ENCODE data around the gene PACSIN2.
"Not testable (repeated sequence)": the region's sequence is repeated elsewhere in the genome, so short reads cannot be mapped to it uniquely, and the experiment has no call there.

PACSIN2 gene

GRCh38 chr22:42926104-42926503 lies 88.8 kb downstream of the PACSIN2 start:
- DNase-seq = no peak

- no peak for DNase-seq
Observed at GRCh38 chr22:42925598-42925997, 89.4 kb downstream of the PACSIN2 start.

GRCh38 chr22:42925031-42925430 lies 89.9 kb downstream of the PACSIN2 start:
- not testable (repeated sequence) for DNase-seq

- DNase-seq = no peak
Observed at GRCh38 chr22:42924436-42924835, 90.5 kb downstream of the PACSIN2 start.

GRCh38 chr22:42922374-42923191 lies 92.4 kb downstream of the PACSIN2 start:
- DNase-seq = peak; percentile 44 to 74 (median 62)

- DNase-seq = no peak
Observed at GRCh38 chr22:42920101-42920820, 94.7 kb downstream of the PACSIN2 start.

GRCh38 chr22:42919199-42919598 lies 95.8 kb downstream of the PACSIN2 start:
- DNase-seq = peak in 2 of 4 experiments; percentile 35

- no peak for DNase-seq
Observed at GRCh38 chr22:42918500-42918899, 96.4 kb downstream of the PACSIN2 start.

GRCh38 chr22:42917358-42917757 lies 97.6 kb downstream of the PACSIN2 start:
- not testable (repeated sequence) for DNase-seq

GRCh38 chr22:42915980-42916765 lies 98.8 kb downstream of the PACSIN2 start:
- no peak for DNase-seq

GRCh38 chr22:42914511-42915076 lies 100.4 kb downstream of the PACSIN2 start:
- no peak for DNase-seq

- DNase-seq = no peak
Observed at GRCh38 chr22:42913874-42914510, 101.0 kb downstream of the PACSIN2 start.

GRCh38 chr22:42912059-42912458 lies 102.9 kb downstream of the PACSIN2 start:
- peak in 3 of 4 experiments; percentile 33 to 66 (median 63) for DNase-seq

- no peak for DNase-seq
Observed at GRCh38 chr22:42910221-42910942, 104.6 kb downstream of the PACSIN2 start.

GRCh38 chr22:42909363-42910058 lies 105.4 kb downstream of the PACSIN2 start:
- DNase-seq = no peak

GRCh38 chr22:42908374-42908746 lies 106.6 kb downstream of the PACSIN2 start:
- DNase-seq = peak in 3 of 4 experiments; percentile 21 to 36 (median 28)

- DNase-seq = peak in 3 of 4 experiments; percentile 31 to 59 (median 39)
Observed at GRCh38 chr22:42907404-42908373, 107.3 kb downstream of the PACSIN2 start.

GRCh38 chr22:42906605-42907348 lies 108.2 kb downstream of the PACSIN2 start:
- no peak for DNase-seq

- DNase-seq = no peak
Observed at GRCh38 chr22:42905702-42906183, 109.2 kb downstream of the PACSIN2 start.
